Esophagus muscularis mucosa (tissue), 4 donors: ENCODE data around the gene RFC5. TPM values are rescaled to one million over a fixed set of nuclear protein-coding genes. Genes with fewer than 3 reads are reported as not detected.
"Not testable (repeated sequence)": the region's sequence is repeated elsewhere in the genome, so short reads cannot be mapped to it uniquely, and the experiment has no call there.

Experiments
- DNase-seq: peaks from one replicate; pipeline ENCODE4 v3.0.0-alpha.2; 2017; ENCODE audit errors: extremely low spot score
- H3K27ac ChIP-seq, 4 donors: fragments of 200-600 bp; sonication (generic); replicated peaks in 1 of 4; 1 replicate in 3 of 4; 2 replicates in 1 of 4; pipeline ENCODE4 v1.5.1; 2016 to 2019; ENCODE audit warnings: mild to moderate bottlenecking in 1 of 4
- H3K27me3 ChIP-seq, 4 donors: fragments of 200-600 bp; sonication (generic); one replicate each; pipeline versions ENCODE4 v1.5.1 to v1.6.0; 2016 to 2019
- H3K36me3 ChIP-seq, 4 donors: fragments of 200-600 bp; sonication (generic); one replicate each; pipeline ENCODE4 v1.5.1; 2016 to 2019
- H3K4me1 ChIP-seq, 4 donors: fragments of 200-600 bp; sonication (generic); one replicate each; pipeline ENCODE4 v1.5.1; 2016 to 2019
- H3K4me3 ChIP-seq, 4 donors: fragments of 200-600 bp; sonication (generic); 1 replicate in 2 of 4; 2 replicates in 2 of 4; pipeline ENCODE4 v1.5.1; 2016 to 2019; ENCODE audit warnings: mild to moderate bottlenecking in 4 of 4, moderate library complexity in 1 of 4
- H3K9me3 ChIP-seq, 4 donors: fragments of 200-600 bp; sonication (generic); 1 replicate in 3 of 4; 2 replicates in 1 of 4; pipeline ENCODE4 v1.5.1; 2016 to 2019
- CTCF ChIP-seq, 3 experiments: fragments of 200-600 bp in 2 of 3; fragments of 450-650 bp in 1 of 3; sonication (generic) in 2 of 3; IDR thresholded peaks; one replicate each; pipeline ENCODE4 v1.5.1; 2017 to 2019; ENCODE audit warnings: antibody characterized with exemption in 3 of 3, mild to moderate bottlenecking in 2 of 3, moderate library complexity in 1 of 3
- EP300 ChIP-seq: sonication (generic); formaldehyde crosslinking; IDR thresholded peaks from one replicate; pipeline ENCODE4 v1.6.1; 2017; ENCODE audit warnings: antibody characterized with exemption
- POLR2A ChIP-seq: fragments of 450-650 bp; IDR thresholded peaks from one replicate; pipeline ENCODE4 v1.6.1; 2017; ENCODE audit warnings: antibody characterized with exemption, moderate library complexity, mild to moderate bottlenecking, low read depth
- POLR2AphosphoS5 ChIP-seq, 2 donors: sonication (generic); formaldehyde crosslinking; IDR thresholded peaks; one replicate each; pipeline ENCODE4 v1.6.1; 2017; ENCODE audit warnings: antibody characterized with exemption in 2 of 2
- WGBS: methylation state at CpG from one replicate; pipeline ENCODE4 v1.1.5; 2018; 5-methylcytosine and 5-hydroxymethylcytosine counted together
- intact Hi-C: fragments of 100-400 bp; cut with DNase I; formaldehyde crosslinking; loops from one replicate; pipeline ENCODE4 v1.15.1; 2023
- total RNA-seq, 4 donors: library from RNA; depleted of rRNA; stranded (reverse); fragments of >200 nt; gene quantifications; one replicate each; pipeline versions ENCODE4 v1.1.0 to v1.2.1, GENCODE V29; 2016

The RFC5 gene
- total RNA-seq, 4 donors from 2014 or later, result 8.7 to 11.3 (median 10.0) TPM

- DNase-seq, result no peak
- H3K27ac ChIP-seq, result no peak overlapping the region
- H3K4me3 ChIP-seq, result no peak overlapping the region
- WGBS, result 86% methylated on average over 3 of the region's 3 CpGs
- H3K4me1 ChIP-seq, result no peaks in the 10 kb centered on the region
- H3K36me3 ChIP-seq, result no peaks in the 10 kb centered on the region
- intact Hi-C loops, result no loop called here
- TF ChIP-seq EP300 (no peak), POLR2AphosphoS5 (IDR thresholded peaks at IDR 0.05) (no peak)
- H3K27me3 ChIP-seq, result peaks cover 0 to 3% (median 0%) of the 10 kb centered on the region in 4 donors
- no peaks in the 10 kb centered on the region for H3K9me3 ChIP-seq
These were observed 21.7 kb upstream of the RFC5 start for GRCh38 chr12:117994551-117995438.

- Histone ChIP-seq H3K9me3 (no peaks in the 10 kb centered on the region), H3K27ac (no peak overlapping the region), H3K4me3 (no peak overlapping the region), H3K27me3 (peaks cover 0 to 3% (median 0%) of the 10 kb centered on the region in 4 donors), H3K36me3 (no peaks in the 10 kb centered on the region), H3K4me1 (no peaks in the 10 kb centered on the region)
- TF ChIP-seq POLR2A, result no peak
- no peak for TF ChIP-seq EP300
- TF ChIP-seq POLR2AphosphoS5 (IDR thresholded peaks at IDR 0.05), result no peak
- no peak for TF ChIP-seq CTCF (IDR thresholded peaks at IDR 0.05)
- no peak for DNase-seq
- intact Hi-C loops, result no loop called here
- 89% methylated on average over 2 of the region's 2 CpGs for WGBS
These were observed 17.8 kb upstream of the RFC5 start for GRCh38 chr12:117998719-117999118.

- H3K36me3 ChIP-seq, intact Hi-C loops, H3K27me3 ChIP-seq, H3K4me3 ChIP-seq, H3K27ac ChIP-seq, DNase-seq, H3K4me1 ChIP-seq, H3K9me3 ChIP-seq: not testable (repeated sequence)
- WGBS, result 78% methylated on average over 2 of the region's 2 CpGs
These were observed 16.7 kb upstream of the RFC5 start for GRCh38 chr12:117999806-118000205.

GRCh38 chr12:118010903-118011302 is 5.6 kb upstream of the RFC5 start:
- TF ChIP-seq CTCF (IDR thresholded peaks at IDR 0.05) (no peak), EP300 (no peak)
- intact Hi-C loops, result no loop called here
- DNase-seq, result no peak
- 94% methylated on average over 3 of the region's 3 CpGs for WGBS
- Histone ChIP-seq H3K27me3 (no peaks in the 10 kb centered on the region), H3K4me1 (peaks cover 0 to 9% (median 3%) of the 10 kb centered on the region in 4 donors), H3K27ac (no peak overlapping the region), H3K9me3 (no peaks in the 10 kb centered on the region), H3K36me3 (no peaks in the 10 kb centered on the region), H3K4me3 (no peak overlapping the region)

GRCh38 chr12:118011377-118011776 is 5.1 kb upstream of the RFC5 start:
- peaks cover 0 to 13% (median 7%) of the 10 kb centered on the region in 4 donors for H3K4me1 ChIP-seq
- no peaks in the 10 kb centered on the region for H3K27me3 ChIP-seq
- H3K9me3 ChIP-seq, result no peaks in the 10 kb centered on the region
- TF ChIP-seq EP300, result no peak
- TF ChIP-seq CTCF (IDR thresholded peaks at IDR 0.05), result no peak
- TF ChIP-seq POLR2AphosphoS5 (IDR thresholded peaks at IDR 0.05), result no peak
- no peak for TF ChIP-seq POLR2A
- no peaks in the 10 kb centered on the region for H3K36me3 ChIP-seq
- 90% methylated on average over 3 of the region's 3 CpGs for WGBS
- no peak overlapping the region for H3K4me3 ChIP-seq
- H3K27ac ChIP-seq, result no peak overlapping the region
- DNase-seq, result no peak
- intact Hi-C loops, result no loop called here
